Skeletal muscle cell (primary cell): Measurements from ENCODE around the gene PLOD2.

ENCODE experiments used
- DNase-seq: peaks from one replicate; pipeline ENCODE4 v3.0.0-alpha.2; 2010; ENCODE audit warnings: low read depth
- H3K4me3 ChIP-seq: 2 replicates; pipeline ENCODE4 v1.5.1; 2011; ENCODE audit warnings: low read depth, mild to moderate bottlenecking, control low read depth, low read length, moderate library complexity

Gene PLOD2

DNA sequence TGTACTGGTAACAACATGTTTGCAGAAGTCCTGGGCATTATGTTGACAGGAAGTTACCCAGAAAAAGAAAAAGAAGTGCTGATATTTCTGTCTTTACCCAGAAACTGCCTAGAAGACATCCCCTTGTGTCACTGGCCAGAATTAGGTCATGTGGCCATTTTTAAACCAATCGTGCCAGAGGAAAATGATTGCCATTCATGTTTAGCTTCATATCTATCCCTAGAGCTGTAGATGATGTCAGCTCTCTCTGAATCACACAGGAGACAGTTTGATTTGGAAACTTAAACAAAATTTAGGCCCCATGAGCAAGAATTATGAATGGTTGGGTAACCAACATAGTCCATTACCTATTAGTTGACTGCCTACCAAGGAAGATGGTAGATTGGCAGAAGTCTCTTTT, 8.9 kb upstream of the PLOD2 start:
- no peak overlapping the region for H3K4me3 ChIP-seq
- no peak for DNase-seq

DNA sequence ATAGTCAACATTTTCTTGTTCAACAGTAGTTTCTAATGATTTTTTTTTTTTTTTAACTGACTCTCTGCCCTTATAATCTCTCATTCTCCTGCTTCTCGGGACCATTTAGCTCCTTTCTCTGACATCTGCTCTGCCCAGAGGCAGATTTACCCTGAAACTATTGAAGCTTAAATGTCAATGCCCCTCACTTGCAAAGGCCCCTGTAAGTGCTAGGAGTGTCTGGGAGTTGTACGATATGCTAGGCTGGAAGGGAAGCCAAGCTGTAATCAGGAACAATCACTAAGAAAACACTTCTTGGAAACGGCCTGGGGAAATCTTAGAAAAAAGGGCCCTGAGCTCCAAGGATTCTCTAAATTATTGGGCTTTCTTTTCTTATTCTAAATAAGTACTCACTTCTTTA, 5.8 kb upstream of the PLOD2 start:
- no peak for DNase-seq

DNA sequence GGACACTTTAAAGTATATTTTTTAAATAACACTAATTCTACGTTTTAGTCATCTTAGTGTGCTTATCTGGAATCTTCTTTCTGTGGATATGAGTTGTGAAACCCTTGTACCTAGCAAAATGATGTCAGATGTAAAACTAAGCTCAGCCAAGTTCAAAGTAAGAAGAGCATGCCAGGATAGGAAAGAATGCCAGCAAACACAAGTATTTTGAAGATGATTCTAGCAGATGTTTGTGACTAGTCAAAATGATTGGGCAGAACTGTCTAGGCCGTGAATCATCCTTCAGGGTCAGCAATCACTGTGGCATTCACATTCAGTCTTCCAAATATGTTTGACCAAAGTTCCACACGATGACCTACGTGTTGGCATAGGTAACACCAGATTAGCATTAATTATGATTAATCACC, 5.4 kb upstream of the PLOD2 start:
- peak; percentile 88 for DNase-seq
- no peak overlapping the region for H3K4me3 ChIP-seq

More for the DNA sequence above, 5.8 kb upstream of the PLOD2 start:
- H3K4me3 ChIP-seq, result no peak overlapping the region

DNA sequence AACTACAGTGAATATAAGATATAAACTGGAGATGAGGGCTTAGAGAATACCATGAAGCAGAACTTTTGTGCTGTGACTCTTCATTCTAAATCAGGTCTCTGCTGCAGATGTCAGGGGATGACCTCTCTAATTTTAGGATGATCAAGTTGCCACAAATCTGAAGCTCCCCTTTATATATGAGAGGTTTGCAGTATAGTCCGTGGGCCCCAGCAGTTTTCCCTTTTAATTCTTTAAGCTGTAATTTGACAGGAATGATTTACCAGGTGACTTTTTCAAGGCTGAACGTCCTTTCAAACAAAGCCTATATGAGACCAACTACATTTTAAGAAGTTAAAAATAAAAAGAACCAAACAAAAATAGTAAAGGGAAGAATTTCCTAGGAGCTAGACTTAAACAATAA, 4.9 kb upstream of the PLOD2 start:
- DNase-seq, result no peak
- no peak overlapping the region for H3K4me3 ChIP-seq

DNA sequence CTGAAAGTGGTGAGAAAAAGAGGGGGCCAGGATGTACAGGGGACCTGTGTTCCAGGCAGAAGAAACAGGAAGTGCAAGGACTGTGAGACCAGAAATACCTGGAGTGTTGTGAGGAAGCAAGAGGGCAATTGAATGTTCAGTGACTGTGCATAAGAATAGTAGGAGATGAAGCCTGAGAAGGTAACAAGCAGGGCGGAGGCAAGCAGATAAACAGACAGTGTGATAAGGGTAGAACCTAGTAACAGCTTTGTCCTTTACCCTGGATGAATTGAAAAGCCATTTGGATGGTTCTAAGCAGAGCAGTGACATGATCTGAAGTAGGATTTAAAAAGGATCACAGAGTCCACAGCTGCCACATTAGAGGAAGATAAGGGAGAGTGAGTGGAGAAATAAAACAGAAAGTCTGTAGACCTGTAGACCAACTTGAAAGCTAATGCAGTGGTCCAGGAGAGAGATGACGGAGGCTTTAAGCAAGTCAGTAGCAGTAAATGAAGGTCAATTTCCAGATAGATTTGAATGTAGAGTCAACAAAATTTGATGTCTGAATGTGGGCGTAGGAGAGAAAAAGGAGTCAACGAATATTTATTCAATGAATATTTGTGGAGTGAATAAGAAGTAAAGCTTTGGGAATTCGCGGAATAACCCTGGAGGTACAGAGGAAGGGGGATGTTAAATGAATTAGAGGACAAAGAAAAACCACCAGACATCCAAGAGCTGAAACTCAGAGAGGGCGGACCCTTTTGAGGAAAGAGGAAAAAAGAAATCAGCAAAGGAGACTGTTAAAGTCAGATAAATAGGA, 4.2 kb upstream of the PLOD2 start:
- no peak overlapping the region for H3K4me3 ChIP-seq
- peak; percentile 62 for DNase-seq

DNA sequence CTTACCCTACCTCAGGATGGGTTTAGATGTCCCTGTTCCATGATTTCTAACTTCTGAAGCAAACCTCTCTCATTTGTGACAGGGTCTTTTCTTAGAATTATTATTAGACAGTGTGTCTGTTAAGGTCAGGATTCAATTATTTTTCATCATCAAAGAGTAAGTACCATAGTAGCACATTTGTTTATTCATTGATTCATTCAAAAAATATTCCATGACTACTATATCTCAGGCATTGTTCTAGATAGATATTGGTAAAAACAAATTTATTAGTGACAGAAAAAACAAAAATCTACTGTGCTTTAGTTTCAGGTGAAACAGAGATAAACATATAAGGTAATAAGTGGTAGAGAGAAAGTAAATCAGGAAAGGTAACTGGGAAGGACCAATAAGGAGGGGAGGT, 3.5 kb upstream of the PLOD2 start:
- no peak overlapping the region for H3K4me3 ChIP-seq
- no peak for DNase-seq

DNA sequence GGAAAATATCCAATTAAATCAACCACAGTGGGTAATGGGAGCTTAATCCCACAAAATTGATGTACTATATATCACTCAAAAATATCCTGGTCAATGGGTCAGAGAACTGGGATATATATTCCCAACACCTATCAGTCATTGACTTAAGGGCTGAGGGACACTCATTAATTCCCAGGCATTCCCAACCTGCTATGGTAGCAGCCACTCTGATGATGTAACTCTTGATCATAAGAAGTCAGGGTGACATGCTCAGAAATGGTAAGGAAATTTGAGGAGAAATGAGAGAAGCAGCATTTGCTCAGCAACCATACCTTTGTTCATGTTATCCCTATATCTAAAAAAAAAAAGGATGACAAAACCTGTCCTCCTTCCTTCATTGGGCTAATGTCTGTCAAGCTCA, 3.1 kb upstream of the PLOD2 start:
- H3K4me3 ChIP-seq, result no peak overlapping the region
- DNase-seq, result no peak

DNA sequence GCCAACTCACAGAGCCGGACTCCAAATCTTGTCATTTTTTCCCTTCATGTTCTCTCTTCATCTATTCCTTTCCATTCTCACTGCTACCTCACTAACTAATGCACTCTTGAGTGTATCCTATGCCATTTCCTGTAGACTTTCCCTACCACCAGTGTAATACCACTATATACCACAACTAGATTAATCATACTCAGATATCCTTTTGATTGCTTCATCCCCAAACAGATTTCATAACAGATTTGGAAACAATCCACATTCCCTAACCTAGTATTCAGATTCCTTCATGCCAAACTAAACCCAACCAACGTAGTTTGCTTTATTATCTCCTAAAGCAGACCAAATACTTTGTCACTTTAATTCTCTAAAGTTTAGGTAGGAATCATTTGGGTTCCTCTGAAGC, 2.6 kb upstream of the PLOD2 start:
- DNase-seq, result peak; percentile 90
- no peak overlapping the region for H3K4me3 ChIP-seq

DNA sequence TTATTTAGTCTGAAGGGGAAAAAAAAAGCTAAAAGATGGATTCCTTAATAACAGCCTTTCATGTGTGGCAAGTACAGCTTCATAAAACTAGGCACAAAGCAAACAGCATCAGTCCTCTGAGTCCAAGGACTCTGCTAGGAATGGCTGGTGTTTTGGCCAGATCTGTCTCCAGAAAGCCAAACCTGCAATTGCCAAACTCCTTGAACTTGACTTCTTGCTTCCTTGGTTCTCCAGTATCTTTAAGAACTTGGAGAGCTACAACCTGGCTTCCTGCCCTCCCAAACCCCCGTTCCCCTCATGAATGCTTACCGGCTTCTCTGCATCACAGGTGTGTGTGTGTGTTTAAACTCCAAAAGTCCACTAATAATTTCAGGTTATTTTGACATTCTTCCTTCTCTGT, 1.6 kb upstream of the PLOD2 start:
- peak overlapping the region; percentile 3 for H3K4me3 ChIP-seq
- no peak for DNase-seq

DNA sequence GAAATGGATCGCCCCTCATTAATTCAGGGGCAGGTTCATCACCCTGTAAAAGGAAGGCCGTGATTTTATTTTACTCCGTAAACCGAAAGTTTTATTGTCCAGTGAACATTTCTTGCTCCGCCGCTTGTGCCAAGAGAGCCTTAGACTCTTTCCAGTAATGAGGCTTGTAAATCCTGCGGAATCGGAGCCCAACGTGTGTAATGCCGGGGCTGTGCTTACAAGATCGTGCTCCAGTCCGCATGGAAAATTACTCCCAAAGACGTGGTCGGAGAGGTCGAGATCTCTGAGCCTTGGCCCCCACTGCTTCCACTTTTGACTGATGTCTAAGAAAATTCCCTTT, 649 bp upstream of the PLOD2 start:
- H3K4me3 ChIP-seq, result peak overlapping the region; percentile 92
- DNase-seq, result no peak

DNA sequence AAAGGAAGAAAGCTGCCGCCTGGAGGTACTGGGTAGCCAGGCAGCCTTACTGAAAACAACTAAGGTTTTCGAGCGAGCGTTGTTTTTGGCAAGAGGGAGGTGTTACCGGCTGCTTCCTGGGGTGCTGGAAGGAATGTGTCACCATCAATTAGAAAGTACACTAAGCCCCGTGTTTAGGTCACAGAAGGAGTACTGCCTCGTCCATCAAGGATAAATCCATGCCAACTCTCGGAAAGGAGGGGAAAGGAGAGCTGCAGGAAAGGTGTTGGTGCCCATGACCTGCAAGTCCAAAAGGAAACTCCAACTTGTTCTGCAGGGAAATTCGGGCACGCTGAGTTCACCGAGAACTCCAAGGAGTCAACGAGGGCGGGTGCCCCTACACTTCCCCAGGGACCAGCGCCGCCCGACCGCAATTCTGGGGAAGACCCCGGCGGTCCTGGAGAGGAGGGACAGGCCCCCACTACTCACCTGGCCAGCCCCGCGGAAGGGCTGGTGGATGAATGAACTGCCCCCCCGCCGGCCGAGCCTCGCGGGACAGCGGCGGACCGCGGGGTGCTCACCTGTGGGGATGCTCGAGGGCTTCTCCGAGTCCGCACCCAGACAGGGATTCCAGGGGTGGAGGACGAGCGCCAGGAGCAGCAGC, 542 bp downstream of the PLOD2 start:
- DNase-seq, result no peak

DNA sequence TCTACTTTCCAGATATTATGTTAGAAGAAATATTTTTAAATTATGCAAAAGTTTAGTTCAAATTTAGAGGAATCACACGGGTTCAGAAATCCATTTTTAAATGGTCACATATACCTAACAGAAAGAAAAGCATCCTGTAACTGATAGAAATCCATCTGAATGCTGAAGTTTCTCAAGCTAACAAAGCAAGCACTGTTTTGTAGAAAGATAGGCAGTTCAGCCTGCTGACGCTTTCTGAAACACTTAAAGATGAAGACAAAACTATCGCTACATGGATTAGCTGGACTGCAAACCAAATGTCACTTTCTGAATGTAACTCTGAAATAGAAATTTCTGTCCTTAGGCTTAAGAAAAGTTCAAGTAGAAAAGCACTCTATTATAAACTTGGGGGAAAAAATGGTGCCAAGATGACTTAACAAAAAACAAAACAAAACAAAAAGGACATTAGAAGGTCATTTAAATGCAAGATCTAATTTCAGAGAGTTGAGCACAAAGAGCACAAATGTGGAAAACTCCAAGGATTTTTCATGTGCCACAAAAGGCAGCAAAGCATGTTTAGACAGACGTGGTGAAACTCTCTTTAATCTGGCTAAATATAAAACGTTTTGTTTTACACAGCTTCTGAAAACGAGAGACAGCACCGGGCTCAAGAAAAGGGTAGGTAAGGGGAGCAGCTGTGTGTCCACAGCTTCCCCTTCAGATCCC, 1.2 kb downstream of the PLOD2 start:
- DNase-seq, result no peak
- peak overlapping the region; percentile 92 for H3K4me3 ChIP-seq

More for the DNA sequence above, 542 bp downstream of the PLOD2 start:
- peak overlapping the region; percentile 92 for H3K4me3 ChIP-seq

DNA sequence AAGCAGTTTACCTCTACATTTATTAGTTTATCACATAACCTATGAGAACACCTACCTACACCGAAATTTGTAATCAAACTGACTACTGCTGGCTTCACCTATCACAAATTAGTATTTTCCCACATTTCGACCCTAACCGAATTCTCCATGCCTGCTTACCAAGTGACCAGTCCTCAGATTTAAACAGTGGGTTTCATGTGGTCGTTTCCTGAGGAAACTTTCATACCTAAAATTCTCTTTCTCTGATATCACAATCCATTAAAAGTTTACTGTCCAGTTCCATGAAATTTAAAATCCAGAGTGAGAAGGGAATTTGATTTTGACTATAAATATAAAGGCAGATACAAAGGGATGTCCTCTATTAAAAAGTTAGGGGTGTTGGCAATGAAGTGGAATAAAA, 1.9 kb downstream of the PLOD2 start:
- no peak for DNase-seq
- H3K4me3 ChIP-seq, result peak overlapping the region; percentile 92

DNA sequence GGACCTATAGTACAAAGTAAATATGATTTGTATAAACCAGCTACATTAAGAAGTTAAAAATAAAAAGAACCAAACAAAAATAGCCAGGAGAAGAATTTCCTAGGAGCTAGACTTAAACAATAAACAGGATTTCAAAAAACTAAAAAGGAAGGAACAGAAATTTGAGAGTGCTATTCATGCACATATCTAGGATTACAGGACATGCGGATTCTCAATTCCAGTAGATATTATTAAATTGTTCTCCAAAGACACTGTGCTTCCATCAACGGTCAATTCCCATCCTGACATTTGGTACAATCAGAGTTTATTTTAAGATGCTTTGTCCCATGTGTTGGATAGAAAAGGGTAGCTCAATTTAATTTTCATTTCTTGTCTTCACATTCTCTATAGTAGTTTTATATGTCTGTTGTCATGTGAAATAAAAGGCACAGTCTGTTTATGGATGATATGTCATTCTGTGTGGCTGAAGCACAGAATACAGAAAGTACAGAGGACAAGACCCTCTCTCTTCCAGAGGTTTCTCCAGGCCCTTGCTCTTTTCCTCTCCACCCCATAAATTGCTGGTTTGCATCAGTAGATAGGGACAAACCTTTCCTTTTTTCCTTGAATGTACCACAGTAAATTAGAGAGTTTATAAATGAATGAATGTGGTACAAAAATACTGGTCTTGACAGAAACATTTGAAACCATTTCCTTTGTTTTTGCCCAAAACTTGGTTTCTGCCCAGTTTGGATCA, 3.5 kb downstream of the PLOD2 start:
- peak overlapping the region; percentile 92 for H3K4me3 ChIP-seq

DNA sequence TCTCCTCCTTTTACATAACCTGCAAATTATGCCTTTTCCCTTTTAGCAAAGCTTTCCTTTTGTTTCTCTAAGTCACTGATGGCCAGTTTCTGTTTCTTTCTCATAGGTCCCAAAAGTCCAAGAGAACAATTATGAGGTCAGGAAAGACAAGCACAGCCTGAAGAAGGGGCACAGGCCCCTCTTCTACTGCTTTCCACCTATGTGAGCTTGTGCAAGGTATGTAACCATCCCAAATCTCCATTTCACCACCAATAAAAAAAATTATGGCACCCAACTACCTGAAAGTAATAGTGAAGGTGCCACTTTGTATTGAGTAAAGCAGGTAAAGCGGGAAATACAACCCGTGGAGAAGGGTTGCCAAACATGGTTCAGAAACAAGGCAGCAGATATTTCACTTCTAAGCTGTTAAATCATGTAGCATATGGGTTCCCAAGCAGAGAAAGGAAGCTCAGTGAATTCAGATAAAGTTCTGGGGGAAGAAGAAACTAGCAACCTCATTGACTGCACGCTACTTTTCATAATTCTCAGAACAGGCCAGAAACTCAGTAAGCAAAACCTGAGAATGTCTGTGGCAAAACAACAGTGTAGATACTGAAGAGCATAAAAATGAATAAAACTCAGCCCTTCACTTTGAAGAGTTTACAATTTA, 4.2 kb downstream of the PLOD2 start:
- DNase-seq, result no peak
- peak overlapping the region; percentile 92 for H3K4me3 ChIP-seq

More for the DNA sequence above, 3.5 kb downstream of the PLOD2 start:
- DNase-seq, result no peak

DNA sequence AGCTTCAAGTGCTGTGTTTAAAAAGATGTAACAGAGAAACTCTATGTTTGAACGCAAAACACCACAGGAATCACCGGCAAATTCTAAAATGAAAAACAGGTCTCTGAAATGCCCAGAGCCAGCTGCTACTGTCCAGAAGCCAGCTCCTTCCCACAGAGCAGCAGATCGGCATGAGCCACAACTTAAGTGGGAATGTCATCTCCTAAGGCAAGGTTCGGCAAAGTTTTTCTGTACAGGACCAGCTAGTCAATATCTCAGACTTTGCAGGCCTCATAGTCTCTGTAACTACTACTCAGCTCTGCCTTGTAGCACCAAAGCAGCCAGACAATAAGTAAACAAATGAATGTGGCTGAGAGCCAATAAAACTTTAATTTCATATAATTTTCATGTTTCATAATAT, 4.9 kb downstream of the PLOD2 start:
- H3K4me3 ChIP-seq, result peak overlapping the region; percentile 92
- DNase-seq, result no peak

DNA sequence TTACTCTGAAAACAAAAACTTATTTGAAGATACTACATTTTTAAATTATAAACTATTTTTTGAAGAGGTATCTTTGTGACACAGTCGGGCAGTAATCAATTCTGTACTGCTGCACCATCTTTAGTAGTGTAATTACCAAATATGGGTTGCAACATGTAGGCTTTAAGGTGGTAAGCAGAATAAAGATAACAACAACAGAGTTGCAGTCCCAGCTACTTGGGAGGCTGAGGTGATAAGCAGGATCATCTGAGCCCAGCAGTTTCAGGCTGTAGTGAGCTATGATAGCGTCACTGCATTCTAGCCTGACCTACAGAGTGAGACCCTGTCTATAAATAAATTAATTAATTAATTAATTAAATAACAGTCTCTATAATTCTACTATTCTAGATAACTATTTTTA, 6.0 kb downstream of the PLOD2 start:
- no peak for DNase-seq
- no peak overlapping the region for H3K4me3 ChIP-seq

DNA sequence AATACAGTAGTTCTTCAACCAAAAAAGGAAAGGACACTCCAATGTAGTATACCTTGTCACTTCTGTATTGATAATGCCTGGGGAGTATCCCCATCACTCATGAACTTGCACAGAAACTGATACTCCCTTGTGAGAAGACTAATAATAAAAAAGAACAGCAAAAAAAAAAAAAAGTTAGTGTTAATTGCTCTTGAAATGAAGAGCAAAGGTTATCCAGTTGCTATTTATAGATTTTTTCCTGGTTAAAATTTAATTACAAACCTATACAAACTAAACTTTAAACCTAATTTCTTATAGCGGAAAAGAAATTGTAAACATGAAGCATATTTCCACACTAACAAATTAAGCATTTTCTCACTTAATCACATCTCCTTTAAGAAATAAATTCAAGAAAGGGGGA, 6.7 kb downstream of the PLOD2 start:
- H3K4me3 ChIP-seq, result no peak overlapping the region
- no peak for DNase-seq

DNA sequence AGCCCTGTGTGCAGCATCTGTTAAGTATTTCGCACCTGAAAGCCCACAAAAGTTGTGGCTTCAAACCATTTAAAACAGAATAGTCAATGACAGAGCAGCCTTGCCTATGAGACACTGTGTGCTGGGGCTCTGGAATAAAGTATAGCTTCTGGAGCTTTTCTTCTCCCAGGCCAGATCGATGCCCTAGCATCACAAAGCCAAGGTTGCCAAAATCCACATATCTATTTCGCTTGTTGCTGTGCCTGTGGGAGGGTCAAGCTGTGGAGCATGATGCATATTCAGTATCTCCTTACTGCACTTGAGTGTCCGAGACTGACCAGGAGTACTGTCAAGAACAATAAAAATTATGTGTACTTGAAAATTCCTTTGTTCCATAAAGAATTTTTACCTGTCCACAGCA, 7.6 kb downstream of the PLOD2 start:
- no peak for DNase-seq
- no peak overlapping the region for H3K4me3 ChIP-seq

DNA sequence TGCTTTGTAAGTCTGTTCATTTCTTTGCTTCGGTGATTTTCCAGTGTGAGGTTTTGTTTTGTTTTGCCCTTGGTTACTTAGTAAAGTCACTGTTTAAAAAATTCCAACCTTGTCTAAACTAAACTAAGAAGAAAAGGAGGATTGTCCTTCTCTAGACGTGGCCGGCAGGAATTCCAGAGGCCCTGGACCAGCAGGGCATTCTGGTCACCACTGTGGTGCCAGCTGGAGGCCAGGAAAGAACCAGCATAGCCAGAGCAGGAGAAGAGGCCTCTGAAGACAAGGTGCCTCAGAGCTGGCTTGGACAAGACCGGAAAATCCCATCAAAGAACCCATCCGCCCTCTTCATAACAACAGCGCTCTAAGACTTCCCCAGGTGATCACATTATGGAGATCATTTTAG, 8.2 kb downstream of the PLOD2 start:
- DNase-seq, result no peak
- no peak overlapping the region for H3K4me3 ChIP-seq
